SJSA1 (cell line): ENCODE measurements around the gene CCNG1. TPM values are rescaled to one million over a fixed set of nuclear protein-coding genes. Genes with fewer than 3 reads are reported as not detected.
"Not testable (repeated sequence)": the region's sequence is repeated elsewhere in the genome, so short reads cannot be mapped to it uniquely, and the experiment has no call there.

Experiments used
- DNase-seq, 2 experiments: peaks; one replicate each; pipeline ENCODE4 v3.0.0-alpha.2; 2015 to 2020; ENCODE audit warnings: low spot score in 2 of 2, low read depth in 1 of 2
- H3K27ac ChIP-seq: fragments of 250-450 bp; sonication (Bioruptor Pico); 2 replicates; pipeline ENCODE4 v1.5.1; 2020; ENCODE audit warnings: mild to moderate bottlenecking, moderate library complexity
- H3K27me3 ChIP-seq: fragments of 250-450 bp; sonication (Bioruptor Pico); replicated peaks from 2 replicates; pipeline ENCODE4 v1.5.1; 2020; ENCODE audit warnings: mild to moderate bottlenecking, moderate library complexity
- H3K36me3 ChIP-seq: fragments of 250-450 bp; sonication (Bioruptor Pico); 2 replicates; pipeline ENCODE4 v1.5.1; 2020; ENCODE audit warnings: mild to moderate bottlenecking
- H3K4me1 ChIP-seq: fragments of 250-450 bp; sonication (Bioruptor Pico); replicated peaks from 2 replicates; pipeline ENCODE4 v1.6.1; 2021; ENCODE audit warnings: mild to moderate bottlenecking
- H3K4me3 ChIP-seq: fragments of 250-450 bp; sonication (Bioruptor Pico); 2 replicates; pipeline ENCODE4 v1.5.1; 2020; ENCODE audit warnings: mild to moderate bottlenecking
- H3K9me3 ChIP-seq: fragments of 250-450 bp; sonication (Bioruptor Pico); replicated peaks from 2 replicates; pipeline ENCODE4 v1.5.1; 2020; ENCODE audit warnings: mild to moderate bottlenecking
- total RNA-seq: library from RNA; depleted of rRNA; stranded (reverse); fragments of >200 nt; shearing (Covaris generic); gene quantifications from 2 replicates; pipeline ENCODE4 v1.2.3, GENCODE V29; 2014

The CCNG1 gene
- total RNA-seq, 1 experiment from 2014 or later, result 195 TPM

- H3K4me1 ChIP-seq, result no peaks in the 10 kb centered on the region
- DNase-seq, result no peak
- H3K4me3 ChIP-seq, result no peak overlapping the region
- no peak overlapping the region for H3K27ac ChIP-seq
- H3K27me3 ChIP-seq, result no peaks in the 10 kb centered on the region
- no peaks in the 10 kb centered on the region for H3K36me3 ChIP-seq
- H3K9me3 ChIP-seq, result no peaks in the 10 kb centered on the region
Observed at GRCh38 chr5:163424836-163425235, 12.6 kb upstream of the CCNG1 start.

- H3K27me3 ChIP-seq, H3K27ac ChIP-seq, H3K4me3 ChIP-seq, H3K9me3 ChIP-seq, H3K36me3 ChIP-seq, DNase-seq, H3K4me1 ChIP-seq: not testable (repeated sequence)
Observed at GRCh38 chr5:163426128-163426527, 11.3 kb upstream of the CCNG1 start.

- no peaks in the 10 kb centered on the region for H3K9me3 ChIP-seq
- H3K4me3 ChIP-seq, result no peak overlapping the region
- H3K27ac ChIP-seq, result no peak overlapping the region
- DNase-seq, result no peak
- peaks cover 13% of the 10 kb centered on the region for H3K4me1 ChIP-seq
- H3K27me3 ChIP-seq, result no peaks in the 10 kb centered on the region
- H3K36me3 ChIP-seq, result peaks cover 1% of the 10 kb centered on the region; the same call in 1 of the 2 replicates
Observed at GRCh38 chr5:163432544-163432943, 4.9 kb upstream of the CCNG1 start.

GRCh38 chr5:163433271-163433670, 4.1 kb upstream of the CCNG1 start:
- no peak overlapping the region for H3K27ac ChIP-seq
- H3K4me1 ChIP-seq, result peaks cover 14% of the 10 kb centered on the region
- H3K4me3 ChIP-seq, result no peak overlapping the region
- H3K27me3 ChIP-seq, result no peaks in the 10 kb centered on the region
- DNase-seq, result no peak
- H3K36me3 ChIP-seq, result peaks cover 3% of the 10 kb centered on the region; the same call in 1 of the 2 replicates
- no peaks in the 10 kb centered on the region for H3K9me3 ChIP-seq

GRCh38 chr5:163434401-163434866, 3.0 kb upstream of the CCNG1 start:
- Histone ChIP-seq H3K27ac (no peak overlapping the region), H3K27me3 (no peaks in the 10 kb centered on the region), H3K4me1 (peaks cover 24% of the 10 kb centered on the region), H3K4me3 (no peak overlapping the region), H3K36me3 (peaks cover 10% of the 10 kb centered on the region), H3K9me3 (no peaks in the 10 kb centered on the region)
- DNase-seq, result peak in 1 of 2 experiments; percentile 52

- Histone ChIP-seq H3K4me3 (peak overlapping the region; percentile 69), H3K4me1 (peaks cover 24% of the 10 kb centered on the region), H3K36me3 (peaks cover 30% of the 10 kb centered on the region), H3K27me3 (no peaks in the 10 kb centered on the region), H3K27ac (peak overlapping the region; percentile 25), H3K9me3 (no peaks in the 10 kb centered on the region)
- no peak for DNase-seq
Observed at GRCh38 chr5:163436515-163436914, 880 bp upstream of the CCNG1 start.

GRCh38 chr5:163437011-163437308, 435 bp upstream of the CCNG1 start:
- H3K4me1 ChIP-seq, result peaks cover 24% of the 10 kb centered on the region
- no peak for DNase-seq
- peak overlapping the region; percentile 25 for H3K27ac ChIP-seq
- peaks cover 35% of the 10 kb centered on the region for H3K36me3 ChIP-seq
- H3K27me3 ChIP-seq, result no peaks in the 10 kb centered on the region
- peak overlapping the region; percentile 69 for H3K4me3 ChIP-seq
- no peaks in the 10 kb centered on the region for H3K9me3 ChIP-seq

- H3K4me1 ChIP-seq, result peaks cover 24% of the 10 kb centered on the region
- H3K36me3 ChIP-seq, result peaks cover 54% of the 10 kb centered on the region
- no peak for DNase-seq
- no peak overlapping the region for H3K4me3 ChIP-seq
- no peaks in the 10 kb centered on the region for H3K27me3 ChIP-seq
- H3K9me3 ChIP-seq, result no peaks in the 10 kb centered on the region
- no peak overlapping the region for H3K27ac ChIP-seq
Observed at GRCh38 chr5:163439092-163439425, 1.7 kb downstream of the CCNG1 start.

- peaks cover 69% of the 10 kb centered on the region for H3K36me3 ChIP-seq
- no peak for DNase-seq
Observed at GRCh38 chr5:163440954-163441353, 3.6 kb downstream of the CCNG1 start.

GRCh38 chr5:163444526-163444925, 7.1 kb downstream of the CCNG1 start:
- Histone ChIP-seq H3K4me1 (no peaks in the 10 kb centered on the region), H3K4me3 (no peak overlapping the region), H3K27ac (no peak overlapping the region), H3K36me3 (peaks cover 93% of the 10 kb centered on the region), H3K9me3 (no peaks in the 10 kb centered on the region), H3K27me3 (no peaks in the 10 kb centered on the region)
- no peak for DNase-seq

More at GRCh38 chr5:163440954-163441353, 3.6 kb downstream of the CCNG1 start:
- Histone ChIP-seq H3K9me3 (no peaks in the 10 kb centered on the region), H3K4me3 (no peak overlapping the region), H3K27me3 (no peaks in the 10 kb centered on the region), H3K27ac (no peak overlapping the region), H3K4me1 (peaks cover 16% of the 10 kb centered on the region)

- peaks cover 90% of the 10 kb centered on the region for H3K36me3 ChIP-seq
- H3K4me1 ChIP-seq, result no peaks in the 10 kb centered on the region
- H3K4me3 ChIP-seq, result no peak overlapping the region
- H3K27ac ChIP-seq, result no peak overlapping the region
- no peak for DNase-seq
- no peaks in the 10 kb centered on the region for H3K27me3 ChIP-seq
- H3K9me3 ChIP-seq, result no peaks in the 10 kb centered on the region
Observed at GRCh38 chr5:163445345-163445744, 8.0 kb downstream of the CCNG1 start.

- DNase-seq, result no peak
- Histone ChIP-seq H3K27ac (no peak overlapping the region), H3K9me3 (no peaks in the 10 kb centered on the region), H3K27me3 (no peaks in the 10 kb centered on the region), H3K4me1 (no peaks in the 10 kb centered on the region), H3K36me3 (peaks cover 87% of the 10 kb centered on the region), H3K4me3 (no peak overlapping the region)
Observed at GRCh38 chr5:163447191-163447590, 9.8 kb downstream of the CCNG1 start.

- Histone ChIP-seq H3K9me3 (no peaks in the 10 kb centered on the region), H3K4me1 (no peaks in the 10 kb centered on the region), H3K36me3 (peaks cover 87% of the 10 kb centered on the region), H3K27ac (no peak overlapping the region), H3K4me3 (no peak overlapping the region), H3K27me3 (no peaks in the 10 kb centered on the region)
- no peak for DNase-seq
Observed at GRCh38 chr5:163447875-163448274, 10.5 kb downstream of the CCNG1 start.

GRCh38 chr5:163448491-163448890, 11.1 kb downstream of the CCNG1 start:
- Histone ChIP-seq H3K4me1 (no peaks in the 10 kb centered on the region), H3K27ac (no peak overlapping the region), H3K9me3 (no peaks in the 10 kb centered on the region), H3K4me3 (no peak overlapping the region), H3K36me3 (peaks cover 86% of the 10 kb centered on the region), H3K27me3 (no peaks in the 10 kb centered on the region)
- no peak for DNase-seq

- H3K27ac ChIP-seq, result no peak overlapping the region
- H3K4me3 ChIP-seq, result no peak overlapping the region
- H3K9me3 ChIP-seq, result no peaks in the 10 kb centered on the region
- H3K4me1 ChIP-seq, result no peaks in the 10 kb centered on the region
- H3K36me3 ChIP-seq, result peaks cover 88% of the 10 kb centered on the region
- DNase-seq, result no peak
- H3K27me3 ChIP-seq, result no peaks in the 10 kb centered on the region
Observed at GRCh38 chr5:163451489-163451888, 14.1 kb downstream of the CCNG1 start.
